Measurements from ENCODE around the gene RIOX2. TPM values are rescaled to one million over a fixed set of nuclear protein-coding genes. Genes with fewer than 3 reads are reported as not detected.
A peak's percentile ranks its signal among the peaks of the same experiment; 100 is the strongest.

RIOX2 gene
- polyA plus RNA-seq, 3 donors = 15.3 to 18.7 (median 18.3) TPM

GRCh38 chr3:97974996-97975395 lies 2.8 kb upstream of the RIOX2 start:
- H3K36me3 ChIP-seq (replicated peaks in 1 of 2; ENCODE audit: control insufficient read depth in 1 of 2, insufficient read depth in 2 of 2, low read length in 2 of 2) = no peaks in the 10 kb centered on the region
- intact Hi-C loops (cut with micrococcal nuclease) = no loop called here
- H3K4me3 ChIP-seq (replicated peaks in 1 of 3; ENCODE audit: low read depth in 2 of 3, low read length in 3 of 3) = no peak overlapping the region
- no peak overlapping the region for H3K27ac ChIP-seq (ENCODE audit: low read depth in 1 of 2, low read length in 2 of 2)
- H3K27me3 ChIP-seq (ENCODE audit: control insufficient read depth in 2 of 2, insufficient read depth in 2 of 2, low read length in 2 of 2) = no peaks in the 10 kb centered on the region
- no peaks in the 10 kb centered on the region for H3K9me3 ChIP-seq (replicated peaks in 1 of 2; ENCODE audit: control insufficient read depth in 1 of 2, insufficient read depth in 1 of 2, low read length in 2 of 2)
- peaks cover 0 to 3% (median 0%) of the 10 kb centered on the region in 3 donors for H3K27me3 Mint-ChIP-seq (ENCODE audit: low read depth in 3 of 3)
- no peak overlapping the region for H2AFZ ChIP-seq (ENCODE audit: insufficient read depth, low read depth, low read length, poor library complexity, severe bottlenecking)
- no peaks in the 10 kb centered on the region for H3K36me3 Mint-ChIP-seq
- no peak for DNase-seq
- peaks cover 6% of the 10 kb centered on the region for H3K79me2 ChIP-seq (ENCODE audit: insufficient read depth, low read length)
- H4K20me1 ChIP-seq (ENCODE audit: insufficient read depth, low read length) = no peaks in the 10 kb centered on the region
- TF ChIP-seq CTCF (IDR thresholded peaks at IDR 0.05) = no peak
- H3K9me3 Mint-ChIP-seq = peaks cover 0 to 2% (median 0%) of the 10 kb centered on the region in 7 donors
- no peak overlapping the region for H3K4me2 ChIP-seq (replicated peaks; ENCODE audit: extremely low read depth, low read length, poor library complexity, severe bottlenecking)
- 0% methylated on average over 2 of the region's 3 CpGs for WGBS (ENCODE audit: insufficient coverage)
- H3K4me3 Mint-ChIP-seq = no peak overlapping the region
- H3K4me1 ChIP-seq (ENCODE audit: control insufficient read depth in 1 of 2, insufficient read depth in 2 of 2, low read length in 2 of 2) = peaks cover 33 to 34% of the 10 kb centered on the region in 2 donors
- H3K9ac ChIP-seq (ENCODE audit: insufficient read depth, low read length, poor library complexity, severe bottlenecking) = no peak overlapping the region
- peak overlapping the region in 2 of 7 donors; percentile 5 to 74 for H3K27ac Mint-ChIP-seq
- H3K4me1 Mint-ChIP-seq = peaks cover 42% of the 10 kb centered on the region

- H4K20me1 ChIP-seq (ENCODE audit: insufficient read depth, low read length) = peaks cover 5% of the 10 kb centered on the region
- 93% methylated on average over 6 of the region's 9 CpGs for WGBS (ENCODE audit: insufficient coverage)
- peak overlapping the region; percentile 78 for H3K4me2 ChIP-seq (replicated peaks; ENCODE audit: extremely low read depth, low read length, poor library complexity, severe bottlenecking)
- Mint-ChIP-seq H3K27ac (peak overlapping the region in 2 of 7 donors; percentile 68 to 74), H3K36me3 (peaks cover 0 to 2% of the 10 kb centered on the region in 2 donors), H3K4me3 (peak overlapping the region; percentile 21 to 58), H3K4me1 (peaks cover 47% of the 10 kb centered on the region), H3K9me3 (peaks cover 0 to 2% (median 0%) of the 10 kb centered on the region in 7 donors), H3K27me3 (ENCODE audit: low read depth in 3 of 3) (peaks cover 0 to 3% (median 0%) of the 10 kb centered on the region in 3 donors)
- no peaks in the 10 kb centered on the region for H3K27me3 ChIP-seq (ENCODE audit: control insufficient read depth in 2 of 2, insufficient read depth in 2 of 2, low read length in 2 of 2)
- no peak for TF ChIP-seq CTCF (IDR thresholded peaks at IDR 0.05)
- H3K36me3 ChIP-seq (replicated peaks in 1 of 2; ENCODE audit: control insufficient read depth in 1 of 2, insufficient read depth in 2 of 2, low read length in 2 of 2) = no peaks in the 10 kb centered on the region
- H3K27ac ChIP-seq (ENCODE audit: low read depth in 1 of 2, low read length in 2 of 2) = no peak overlapping the region
- intact Hi-C loops (cut with micrococcal nuclease) = no loop called here
- H3K79me2 ChIP-seq (ENCODE audit: insufficient read depth, low read length) = peaks cover 22% of the 10 kb centered on the region
- H3K4me3 ChIP-seq (replicated peaks in 1 of 3; ENCODE audit: low read depth in 2 of 3, low read length in 3 of 3) = peak overlapping the region in 1 of 3 experiments; percentile 75
- no peak overlapping the region for H3K9ac ChIP-seq (ENCODE audit: insufficient read depth, low read length, poor library complexity, severe bottlenecking)
- peaks cover 33 to 34% of the 10 kb centered on the region in 2 donors for H3K4me1 ChIP-seq (ENCODE audit: control insufficient read depth in 1 of 2, insufficient read depth in 2 of 2, low read length in 2 of 2)
- H3K9me3 ChIP-seq (replicated peaks in 1 of 2; ENCODE audit: control insufficient read depth in 1 of 2, insufficient read depth in 1 of 2, low read length in 2 of 2) = no peaks in the 10 kb centered on the region
- peak overlapping the region; percentile 74 for H2AFZ ChIP-seq (ENCODE audit: insufficient read depth, low read depth, low read length, poor library complexity, severe bottlenecking)
- no peak for DNase-seq
Observed at GRCh38 chr3:97972976-97973375, 745 bp upstream of the RIOX2 start.

Measured in CD14-positive monocyte (primary cell).